Neural cell (in vitro differentiated cells): Measurements from ENCODE around the gene DHX40.

ENCODE experiments used
- CTCF ChIP-seq: fragments of 450-650 bp; IDR thresholded peaks from 2 replicates; pipeline ENCODE4 v1.5.1; 2014; ENCODE audit warnings: antibody characterized with exemption, mild to moderate bottlenecking, moderate library complexity; ENCODE audit not compliant: poor library complexity, severe bottlenecking
- POLR2AphosphoS5 ChIP-seq: IDR thresholded peaks from 2 replicates; pipeline ENCODE4 v1.6.1; 2012
- RAD21 ChIP-seq: fragments of 450-650 bp; conservative IDR thresholded peaks from 2 replicates; pipeline ENCODE4 v1.6.1; 2014; ENCODE audit warnings: antibody characterized with exemption, mild to moderate bottlenecking, moderate library complexity
- TAF1 ChIP-seq: IDR thresholded peaks from 2 replicates; pipeline ENCODE4 v1.6.1; 2012; ENCODE audit warnings: low read depth
- TF ChIP-seq, protein P1 (sequence below): IDR thresholded peaks from 2 replicates; pipeline ENCODE4 v1.6.1; 2012; ENCODE audit warnings: borderline replicate concordance

- TF ChIP-seq CTCF (no peak), POLR2AphosphoS5 (no peak), RAD21 (no peak), TAF1 (no peak)
- TF ChIP-seq, protein P1, sequence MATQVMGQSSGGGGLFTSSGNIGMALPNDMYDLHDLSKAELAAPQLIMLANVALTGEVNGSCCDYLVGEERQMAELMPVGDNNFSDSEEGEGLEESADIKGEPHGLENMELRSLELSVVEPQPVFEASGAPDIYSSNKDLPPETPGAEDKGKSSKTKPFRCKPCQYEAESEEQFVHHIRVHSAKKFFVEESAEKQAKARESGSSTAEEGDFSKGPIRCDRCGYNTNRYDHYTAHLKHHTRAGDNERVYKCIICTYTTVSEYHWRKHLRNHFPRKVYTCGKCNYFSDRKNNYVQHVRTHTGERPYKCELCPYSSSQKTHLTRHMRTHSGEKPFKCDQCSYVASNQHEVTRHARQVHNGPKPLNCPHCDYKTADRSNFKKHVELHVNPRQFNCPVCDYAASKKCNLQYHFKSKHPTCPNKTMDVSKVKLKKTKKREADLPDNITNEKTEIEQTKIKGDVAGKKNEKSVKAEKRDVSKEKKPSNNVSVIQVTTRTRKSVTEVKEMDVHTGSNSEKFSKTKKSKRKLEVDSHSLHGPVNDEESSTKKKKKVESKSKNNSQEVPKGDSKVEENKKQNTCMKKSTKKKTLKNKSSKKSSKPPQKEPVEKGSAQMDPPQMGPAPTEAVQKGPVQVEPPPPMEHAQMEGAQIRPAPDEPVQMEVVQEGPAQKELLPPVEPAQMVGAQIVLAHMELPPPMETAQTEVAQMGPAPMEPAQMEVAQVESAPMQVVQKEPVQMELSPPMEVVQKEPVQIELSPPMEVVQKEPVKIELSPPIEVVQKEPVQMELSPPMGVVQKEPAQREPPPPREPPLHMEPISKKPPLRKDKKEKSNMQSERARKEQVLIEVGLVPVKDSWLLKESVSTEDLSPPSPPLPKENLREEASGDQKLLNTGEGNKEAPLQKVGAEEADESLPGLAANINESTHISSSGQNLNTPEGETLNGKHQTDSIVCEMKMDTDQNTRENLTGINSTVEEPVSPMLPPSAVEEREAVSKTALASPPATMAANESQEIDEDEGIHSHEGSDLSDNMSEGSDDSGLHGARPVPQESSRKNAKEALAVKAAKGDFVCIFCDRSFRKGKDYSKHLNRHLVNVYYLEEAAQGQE = no peak
Observed at GRCh38 chr17:59530531-59530930, 34.9 kb upstream of the DHX40 start.
